Gastroesophageal sphincter (tissue), 4 donors: ENCODE data around the gene IL2RG. TPM values are rescaled to one million over a fixed set of nuclear protein-coding genes. Genes with fewer than 3 reads are reported as not detected.

Experiments
- ATAC-seq: fragments of 150-250 bp; one replicate; pipeline ENCODE4 v1.9.1; 2016; ENCODE audit warnings: mild to moderate bottlenecking, moderate library complexity
- H3K27ac ChIP-seq, 4 donors: fragments of 200-600 bp; sonication (generic) in 3 of 4; 1 replicate in 3 of 4; 2 replicates in 1 of 4; pipeline ENCODE4 v1.5.1; 2016 to 2019
- H3K27me3 ChIP-seq: fragments of 200-600 bp; sonication (generic); one replicate; pipeline ENCODE4 v1.5.1; 2019
- H3K36me3 ChIP-seq, 2 donors: fragments of 200-600 bp; sonication (generic); one replicate each; pipeline ENCODE4 v1.5.1; 2019; ENCODE audit warnings: control low read depth in 1 of 2
- H3K4me1 ChIP-seq, 3 donors: fragments of 200-600 bp; sonication (generic); 1 replicate in 2 of 3; 2 replicates in 1 of 3; pipeline ENCODE4 v1.5.1; 2016 to 2019; ENCODE audit warnings: control low read depth in 2 of 3
- H3K4me3 ChIP-seq, 2 donors: fragments of 200-600 bp; sonication (generic); one replicate each; pipeline ENCODE4 v1.5.1; 2019; ENCODE audit warnings: mild to moderate bottlenecking in 1 of 2, moderate library complexity in 1 of 2
- H3K9me3 ChIP-seq, 3 donors: fragments of 200-600 bp; sonication (generic); one replicate each; pipeline ENCODE4 v1.5.1; 2017 to 2019; ENCODE audit warnings: control low read depth in 2 of 3
- EP300 ChIP-seq: sonication (generic); formaldehyde crosslinking; IDR thresholded peaks from one replicate; pipeline ENCODE4 v1.6.1; 2017; ENCODE audit warnings: antibody characterized with exemption, mild to moderate bottlenecking
- POLR2A ChIP-seq, 2 donors: fragments of 450-650 bp; IDR thresholded peaks; one replicate each; pipeline ENCODE4 v1.6.1; 2017; ENCODE audit warnings: antibody characterized with exemption in 2 of 2, mild to moderate bottlenecking in 2 of 2, moderate library complexity in 1 of 2
- POLR2AphosphoS5 ChIP-seq: sonication (generic); formaldehyde crosslinking; IDR thresholded peaks from one replicate; pipeline ENCODE4 v1.6.1; 2017; ENCODE audit warnings: antibody characterized with exemption
- WGBS, 2 donors: methylation state at CpG; one replicate each; pipeline ENCODE4 v1.1.5; 2018; ENCODE audit warnings: low coverage in 1 of 2; 5-methylcytosine and 5-hydroxymethylcytosine counted together
- total RNA-seq, 4 donors: library from RNA; depleted of rRNA; stranded (reverse); fragments of >200 nt; gene quantifications; one replicate each; pipeline ENCODE4 v1.1.0, GENCODE V29; 2016
- TF ChIP-seq, protein P1 (sequence below), 4 experiments: fragments of 200-600 bp in 2 of 4; fragments of 450-650 bp in 2 of 4; sonication (generic) in 1 of 4; IDR thresholded peaks; one replicate each; pipeline ENCODE4 v1.5.1; 2017 to 2019; ENCODE audit warnings: antibody characterized with exemption in 4 of 4, mild to moderate bottlenecking in 2 of 4, moderate library complexity in 2 of 4

IL2RG gene
- total RNA-seq, 4 donors from 2014 or later = 0.62 to 6.3 (median 3.7) TPM

DNA sequence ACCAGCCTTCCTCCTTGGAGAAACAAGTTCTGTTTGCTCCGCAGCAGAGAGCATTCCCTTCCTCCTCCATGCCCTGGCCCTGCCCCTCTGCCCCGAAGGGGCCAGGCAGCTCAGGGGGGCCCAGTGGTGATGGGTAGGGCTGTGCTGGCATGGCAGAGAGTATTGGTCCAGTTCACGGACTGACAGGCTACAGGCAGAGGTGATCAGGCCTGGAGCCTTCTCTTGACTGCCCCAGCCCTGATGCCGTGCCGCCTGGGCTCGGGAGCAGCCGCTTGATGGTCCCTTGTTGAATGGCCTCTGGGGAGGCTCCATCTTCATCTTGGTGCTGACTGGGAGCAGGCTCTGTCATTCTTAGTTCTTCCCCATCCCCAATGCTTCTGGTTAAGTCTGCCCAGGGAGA, 42.8 kb upstream of the IL2RG start:
- H3K4me1 ChIP-seq = no peaks in the 10 kb centered on the region
- H3K27ac ChIP-seq = no peak overlapping the region
- no peaks in the 10 kb centered on the region for H3K27me3 ChIP-seq
- WGBS, 2 donors = no CpG with 5 or more reads among the region's 7 CpGs
- H3K9me3 ChIP-seq = no peaks in the 10 kb centered on the region
- TF ChIP-seq, protein P1, sequence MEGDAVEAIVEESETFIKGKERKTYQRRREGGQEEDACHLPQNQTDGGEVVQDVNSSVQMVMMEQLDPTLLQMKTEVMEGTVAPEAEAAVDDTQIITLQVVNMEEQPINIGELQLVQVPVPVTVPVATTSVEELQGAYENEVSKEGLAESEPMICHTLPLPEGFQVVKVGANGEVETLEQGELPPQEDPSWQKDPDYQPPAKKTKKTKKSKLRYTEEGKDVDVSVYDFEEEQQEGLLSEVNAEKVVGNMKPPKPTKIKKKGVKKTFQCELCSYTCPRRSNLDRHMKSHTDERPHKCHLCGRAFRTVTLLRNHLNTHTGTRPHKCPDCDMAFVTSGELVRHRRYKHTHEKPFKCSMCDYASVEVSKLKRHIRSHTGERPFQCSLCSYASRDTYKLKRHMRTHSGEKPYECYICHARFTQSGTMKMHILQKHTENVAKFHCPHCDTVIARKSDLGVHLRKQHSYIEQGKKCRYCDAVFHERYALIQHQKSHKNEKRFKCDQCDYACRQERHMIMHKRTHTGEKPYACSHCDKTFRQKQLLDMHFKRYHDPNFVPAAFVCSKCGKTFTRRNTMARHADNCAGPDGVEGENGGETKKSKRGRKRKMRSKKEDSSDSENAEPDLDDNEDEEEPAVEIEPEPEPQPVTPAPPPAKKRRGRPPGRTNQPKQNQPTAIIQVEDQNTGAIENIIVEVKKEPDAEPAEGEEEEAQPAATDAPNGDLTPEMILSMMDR (IDR thresholded peaks at IDR 0.05) = no peak
- no peak for TF ChIP-seq POLR2AphosphoS5
- no peak for TF ChIP-seq POLR2A (IDR thresholded peaks at IDR 0.05)
- no peak for TF ChIP-seq EP300
- H3K36me3 ChIP-seq = no peaks in the 10 kb centered on the region
- no peak overlapping the region for H3K4me3 ChIP-seq
- ATAC-seq = no peak

DNA sequence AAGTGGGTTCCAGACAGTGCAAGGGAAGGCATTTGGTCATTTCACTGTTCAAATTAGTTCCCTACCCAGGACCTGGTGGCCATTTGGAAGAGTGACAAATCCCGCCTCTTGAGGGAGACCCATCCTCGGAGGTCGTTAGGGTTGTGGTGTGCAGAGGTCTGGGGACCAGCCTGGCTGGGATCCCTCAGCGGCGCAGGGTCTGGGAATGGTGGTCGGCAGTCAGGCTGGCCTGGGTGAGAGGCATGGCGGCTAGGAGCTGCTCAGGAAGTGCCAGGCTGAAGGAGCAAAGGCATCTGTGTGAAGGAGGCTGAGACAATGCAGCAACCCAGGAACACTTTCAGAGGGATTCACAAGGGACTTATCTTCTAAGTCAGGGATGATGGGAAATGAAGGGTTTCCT, 40.0 kb upstream of the IL2RG start:
- H3K9me3 ChIP-seq = no peaks in the 10 kb centered on the region
- no peak for TF ChIP-seq POLR2AphosphoS5
- TF ChIP-seq EP300 = no peak
- TF ChIP-seq, protein P1 (IDR thresholded peaks at IDR 0.05) = no peak
- TF ChIP-seq POLR2A (IDR thresholded peaks at IDR 0.05) = no peak
- no peak overlapping the region for H3K27ac ChIP-seq
- no peaks in the 10 kb centered on the region for H3K4me1 ChIP-seq
- WGBS, 2 donors = 52% methylated on average over 3 of the region's 7 CpGs; no CpG with 5 or more reads in 1 of the 2 donors
- no peaks in the 10 kb centered on the region for H3K27me3 ChIP-seq
- no peaks in the 10 kb centered on the region for H3K36me3 ChIP-seq
- ATAC-seq = no peak
- no peak overlapping the region for H3K4me3 ChIP-seq

DNA sequence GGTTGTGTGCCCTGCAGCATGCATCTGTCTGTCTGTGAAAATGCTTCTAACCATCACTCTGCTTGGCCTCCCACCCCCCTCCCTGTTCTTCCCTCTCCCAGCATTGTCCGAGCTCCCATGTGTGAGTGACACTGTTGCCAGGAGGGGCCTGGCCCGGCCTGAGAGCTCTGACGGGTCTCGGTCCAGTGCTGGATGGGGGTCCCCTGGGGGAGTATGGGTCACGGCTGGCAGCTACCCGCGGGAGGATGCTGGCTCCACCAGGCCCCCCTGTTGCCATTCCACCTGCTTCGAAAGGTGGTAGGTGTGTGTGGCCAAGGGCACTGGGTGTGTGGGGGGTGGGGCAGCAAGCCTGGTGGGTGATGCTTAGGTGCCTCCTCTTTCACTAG, 36.9 kb upstream of the IL2RG start:
- Histone ChIP-seq H3K27me3 (no peaks in the 10 kb centered on the region), H3K36me3 (no peaks in the 10 kb centered on the region), H3K4me3 (no peak overlapping the region), H3K9me3 (no peaks in the 10 kb centered on the region), H3K27ac (no peak overlapping the region), H3K4me1 (peaks cover 0 to 26% (median 0%) of the 10 kb centered on the region in 3 donors)
- no peak for ATAC-seq
- no CpG with 5 or more reads among the region's 8 CpGs for WGBS, 2 donors
- TF ChIP-seq, protein P1 (IDR thresholded peaks at IDR 0.05) = no peak
- no peak for TF ChIP-seq POLR2AphosphoS5
- no peak for TF ChIP-seq EP300
- no peak for TF ChIP-seq POLR2A (IDR thresholded peaks at IDR 0.05)

- ATAC-seq = no peak
- no peaks in the 10 kb centered on the region for H3K27me3 ChIP-seq
- H3K27ac ChIP-seq = no peak overlapping the region
- peaks cover 0 to 2% of the 10 kb centered on the region in 2 donors for H3K36me3 ChIP-seq
- 85% methylated on average over 10 of the region's 28 CpGs; no CpG with 5 or more reads in 1 of the 2 donors for WGBS, 2 donors
- no peaks in the 10 kb centered on the region for H3K9me3 ChIP-seq
- no peak overlapping the region for H3K4me3 ChIP-seq
- no peak for TF ChIP-seq POLR2A (IDR thresholded peaks at IDR 0.05)
- TF ChIP-seq EP300 = no peak
- TF ChIP-seq, protein P1 (IDR thresholded peaks at IDR 0.05) = no peak
- H3K4me1 ChIP-seq = peaks cover 0 to 29% (median 0%) of the 10 kb centered on the region in 3 donors
Observed at GRCh38 chrX:71147496-71148277, 36.3 kb upstream of the IL2RG start.

DNA sequence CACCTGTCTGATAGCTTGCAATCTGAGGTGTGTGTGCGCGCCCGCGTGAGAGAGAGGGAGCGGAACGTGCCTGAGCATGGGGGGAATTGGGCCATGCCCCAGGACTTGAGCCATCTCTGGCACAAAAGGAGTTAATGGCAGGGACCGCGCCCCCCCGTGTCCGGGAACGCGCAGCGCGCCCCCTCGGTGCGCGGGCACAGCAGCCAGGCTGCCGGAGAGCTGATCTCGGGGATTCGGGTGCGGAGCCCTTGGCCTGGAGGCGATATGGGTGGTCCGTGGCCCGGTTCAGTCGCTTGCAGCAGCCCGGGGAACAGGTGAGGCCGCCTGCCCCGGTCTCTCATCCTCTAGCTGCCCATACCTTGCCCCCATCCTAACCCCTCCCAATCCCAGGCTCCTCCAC, 33.3 kb upstream of the IL2RG start, which contains the start of gene NLGN3:
TSS of gene NLGN3 (plus strand) at position 191 of the 400 bp plus-strand sequence. CDS start 2,909 bp downstream, outside the sequence.
- Histone ChIP-seq H3K4me3 (peak within 1 kb of the TSS; percentile 30 to 41), H3K27me3 (no peaks in the 10 kb centered on the region), H3K9me3 (no peaks in the 10 kb centered on the region), H3K27ac (peak within 1 kb of the TSS in 1 of 4 donors; percentile 14), H3K4me1 (peaks cover 0 to 29% (median 0%) of the 10 kb centered on the region in 3 donors), H3K36me3 (peaks cover 0 to 31% of the 10 kb centered on the region in 2 donors)
- 62% methylated on average over 3 of the region's 28 CpGs; no CpG with 5 or more reads in 1 of the 2 donors for WGBS, 2 donors
- no peak for ATAC-seq
- no peak for TF ChIP-seq POLR2A (IDR thresholded peaks at IDR 0.05)
- no peak for TF ChIP-seq EP300
- TF ChIP-seq, protein P1 (IDR thresholded peaks at IDR 0.05) = no peak
- TF ChIP-seq POLR2AphosphoS5 = no peak
